GM13977 (cell line): ENCODE data around the gene ACER3.

Experiments
- DNase-seq: peaks from one replicate; pipeline ENCODE4 v3.0.0; 2012; ENCODE audit warnings: low spot score
- in situ Hi-C: fragments of 300-500 bp; cut with MboI; formaldehyde crosslinking; loops from one replicate; pipeline ENCODE4 v1.12.0; 2022; ENCODE audit warnings: low sequenced_read_pairs, low pct_unique_long_range_greater_than_20kb, mixed read lengths, inconsistent platforms; ENCODE audit not compliant: unreplicated experiment
- TF ChIP-seq, protein P1 (sequence below): IDR thresholded peaks from 2 replicates; pipeline ENCODE4 v1.5.1; 2012; ENCODE audit warnings: mild to moderate bottlenecking, control low read depth; ENCODE audit not compliant: insufficient read depth; ENCODE audit errors: extremely low read depth, missing control alignments

The ACER3 gene

DNA sequence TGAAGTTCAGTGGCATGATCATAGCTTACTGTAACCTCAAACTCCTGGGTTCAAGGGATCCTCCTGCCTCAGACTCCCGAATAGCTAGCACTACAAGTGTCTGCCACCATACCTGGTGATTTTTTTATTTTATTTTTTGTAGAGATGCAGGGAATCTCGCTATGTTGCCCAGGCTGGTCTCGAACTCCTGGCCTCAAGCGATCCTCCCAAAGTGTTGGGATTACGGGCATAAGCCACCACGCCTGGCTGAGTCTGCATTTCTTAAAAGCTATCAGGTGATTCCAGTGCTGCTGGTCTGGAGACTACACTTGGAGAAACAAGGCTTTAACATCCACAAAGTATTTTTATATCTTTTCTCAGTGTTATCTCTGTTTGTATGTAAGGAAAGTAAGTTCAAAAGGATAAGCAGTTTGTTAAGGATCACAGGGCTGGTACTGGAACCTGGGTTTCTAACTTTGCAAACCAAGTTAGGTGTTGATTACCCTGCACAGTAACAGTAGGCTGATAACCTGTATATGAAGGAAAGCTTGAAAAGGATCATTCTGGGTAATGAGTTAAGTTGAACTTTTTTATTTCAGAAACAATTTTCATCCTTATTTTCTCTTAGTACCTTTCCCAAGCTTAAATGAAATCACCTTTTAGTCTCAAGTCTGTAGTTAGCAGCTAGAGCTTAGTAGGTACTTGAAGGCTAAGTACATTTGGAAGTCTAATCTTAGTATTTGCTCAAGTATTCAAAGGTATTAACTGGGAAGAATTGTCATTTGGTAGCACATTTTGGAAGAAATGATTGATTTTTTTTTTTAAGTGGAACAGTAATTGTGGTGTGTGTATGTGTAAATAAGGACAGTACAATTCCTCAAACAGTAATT is 12.5 kb downstream of the ACER3 start:
- TF ChIP-seq, protein P1, sequence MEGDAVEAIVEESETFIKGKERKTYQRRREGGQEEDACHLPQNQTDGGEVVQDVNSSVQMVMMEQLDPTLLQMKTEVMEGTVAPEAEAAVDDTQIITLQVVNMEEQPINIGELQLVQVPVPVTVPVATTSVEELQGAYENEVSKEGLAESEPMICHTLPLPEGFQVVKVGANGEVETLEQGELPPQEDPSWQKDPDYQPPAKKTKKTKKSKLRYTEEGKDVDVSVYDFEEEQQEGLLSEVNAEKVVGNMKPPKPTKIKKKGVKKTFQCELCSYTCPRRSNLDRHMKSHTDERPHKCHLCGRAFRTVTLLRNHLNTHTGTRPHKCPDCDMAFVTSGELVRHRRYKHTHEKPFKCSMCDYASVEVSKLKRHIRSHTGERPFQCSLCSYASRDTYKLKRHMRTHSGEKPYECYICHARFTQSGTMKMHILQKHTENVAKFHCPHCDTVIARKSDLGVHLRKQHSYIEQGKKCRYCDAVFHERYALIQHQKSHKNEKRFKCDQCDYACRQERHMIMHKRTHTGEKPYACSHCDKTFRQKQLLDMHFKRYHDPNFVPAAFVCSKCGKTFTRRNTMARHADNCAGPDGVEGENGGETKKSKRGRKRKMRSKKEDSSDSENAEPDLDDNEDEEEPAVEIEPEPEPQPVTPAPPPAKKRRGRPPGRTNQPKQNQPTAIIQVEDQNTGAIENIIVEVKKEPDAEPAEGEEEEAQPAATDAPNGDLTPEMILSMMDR, result no peak
- no peak for DNase-seq
- in situ Hi-C loops, result no loop called here

DNA sequence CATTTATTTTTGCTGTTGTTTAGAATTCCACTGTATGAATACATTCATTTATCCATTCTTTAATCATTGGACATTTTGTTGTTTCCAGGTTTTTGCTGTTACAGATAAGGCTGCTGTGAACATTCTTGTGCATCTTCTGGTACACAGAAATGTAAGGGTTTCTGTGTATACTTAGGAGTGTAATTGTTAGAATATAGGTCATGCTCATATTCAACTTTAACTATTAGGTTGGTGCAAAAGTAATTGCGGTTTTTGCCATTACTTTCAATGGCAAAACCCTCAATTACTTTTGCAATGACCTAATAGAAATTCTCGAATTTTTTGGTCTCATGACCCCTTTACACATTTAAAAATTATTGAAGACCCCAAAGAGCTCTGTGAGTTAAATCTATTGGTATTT is 17.3 kb downstream of the ACER3 start:
- DNase-seq, result no peak
- TF ChIP-seq, protein P1, result no peak
- in situ Hi-C loops, result no loop called here

DNA sequence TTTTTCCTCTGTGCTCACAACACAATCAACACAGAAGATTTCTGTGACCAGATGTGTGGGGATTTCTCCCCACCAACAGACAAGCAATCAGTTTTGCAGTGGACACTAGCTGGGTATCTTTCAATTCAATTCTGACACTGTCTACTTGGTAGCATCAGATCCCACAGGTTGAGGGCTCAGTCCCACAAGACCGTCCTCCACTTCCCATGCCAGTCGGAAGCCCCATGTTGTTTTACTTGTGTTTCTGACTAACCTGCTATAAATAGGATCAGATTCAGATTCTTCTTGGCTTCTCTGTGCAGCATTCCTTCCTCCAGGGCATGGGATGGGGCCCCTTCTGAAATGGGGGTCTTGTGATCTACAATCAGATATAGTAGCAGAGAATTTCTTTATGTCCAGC is 19.6 kb downstream of the ACER3 start:
- in situ Hi-C loops, result no loop called here
- DNase-seq, result no peak
- TF ChIP-seq, protein P1, result no peak

DNA sequence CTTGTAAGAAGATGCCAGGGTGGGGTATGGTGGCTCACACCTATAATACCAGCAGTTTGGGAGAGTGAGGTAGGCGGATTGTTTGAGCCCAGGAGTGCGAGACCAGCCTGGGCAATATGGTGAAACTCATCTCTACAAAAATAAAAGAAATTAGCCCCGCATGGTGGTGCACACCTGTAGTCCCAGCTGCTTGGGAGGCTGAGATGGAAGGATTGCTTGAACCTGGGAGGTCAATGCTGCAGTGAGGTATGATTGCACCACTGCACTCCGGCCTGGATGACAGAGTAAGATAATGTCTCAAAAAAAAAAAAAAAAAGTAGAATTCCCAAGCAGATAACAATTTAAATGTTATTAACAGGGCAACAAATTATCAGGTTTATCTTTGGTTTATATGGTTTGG is 20.2 kb downstream of the ACER3 start:
- no peak for DNase-seq
- TF ChIP-seq, protein P1, result no peak
- in situ Hi-C loops, result no loop called here

DNA sequence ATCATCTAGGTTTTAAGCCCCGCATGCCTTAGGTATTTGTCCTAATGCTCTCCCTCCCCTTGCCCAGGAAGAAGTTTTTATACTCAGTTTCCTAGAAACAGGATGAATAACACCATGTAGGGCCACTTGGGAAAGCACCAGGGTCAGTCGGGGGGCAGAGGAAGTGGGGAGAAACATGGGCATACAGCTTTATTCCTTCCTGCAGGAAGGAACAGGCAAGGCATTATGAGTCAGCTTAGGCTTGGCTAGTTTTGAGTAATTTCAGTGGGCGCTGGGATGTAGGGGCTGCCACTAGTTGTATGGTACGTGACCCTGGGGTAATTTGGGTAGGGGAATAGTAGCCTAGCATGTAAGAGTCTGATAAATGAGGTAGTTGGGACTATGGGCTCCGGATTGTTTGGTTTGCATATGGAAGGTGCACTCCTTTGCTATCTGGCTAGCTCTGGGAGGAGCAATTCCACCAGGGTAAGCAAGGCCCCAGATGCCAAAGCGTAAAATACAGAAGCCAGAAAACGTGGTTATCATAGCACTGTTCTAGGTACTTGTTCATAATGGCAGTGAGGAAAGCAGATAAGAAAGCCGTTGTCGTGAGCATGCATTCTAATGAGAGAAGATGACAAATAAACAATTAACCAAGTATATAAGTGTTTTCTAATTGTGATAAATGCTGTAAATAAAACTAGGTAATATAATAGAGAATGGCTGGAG is 24.8 kb downstream of the ACER3 start:
- TF ChIP-seq, protein P1, result no peak
- in situ Hi-C loops, result no loop called here
- DNase-seq, result no peak

DNA sequence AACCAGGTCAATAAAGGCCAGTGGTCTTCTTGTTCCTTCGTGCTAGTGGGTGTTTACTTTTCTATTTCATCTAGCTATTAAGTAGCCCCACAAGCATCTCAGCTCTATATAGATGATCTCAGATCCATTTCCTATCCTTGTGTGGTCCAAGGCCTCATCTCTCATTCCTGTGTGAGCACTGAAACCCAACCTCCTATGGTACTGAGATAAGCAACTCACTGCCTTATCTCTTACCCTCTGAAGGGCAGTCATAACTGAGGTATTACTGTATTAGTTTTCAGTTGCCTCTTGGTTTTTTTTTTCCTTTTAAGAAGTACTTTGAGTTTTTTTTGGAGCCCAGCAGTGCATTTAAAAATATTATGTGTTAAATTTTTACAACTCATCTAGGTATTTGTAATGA is 28.3 kb downstream of the ACER3 start:
- TF ChIP-seq, protein P1, result no peak
- in situ Hi-C loops, result no loop called here
- no peak for DNase-seq
